HEK293 (cell line): Measurements from ENCODE around the gene ADO.
A peak's percentile ranks its signal among the peaks of the same experiment; 100 is the strongest.

Source experiments
- CTCF ChIA-PET: fragments of 350-600 bp; formaldehyde crosslinking; extraction: SDS; loops from one replicate; lab custom pipeline; 2021; ENCODE audit warnings: antibody characterized with exemption; lab: Yijun Ruan, JAX
- POLR2A ChIA-PET: fragments of 300-600 bp; formaldehyde crosslinking; extraction: SDS; loops from one replicate; lab custom pipeline; 2020; ENCODE audit warnings: antibody characterized with exemption, inconsistent platforms; lab: Yijun Ruan, JAX
- H3K27ac ChIP-seq: fragments of 200-500 bp; sonication (Bioruptor generic); 2 replicates; pipeline ENCODE4 v1.5.1; 2014; ENCODE audit warnings: low read depth, low read length, control low read depth, inconsistent platforms; ENCODE audit errors: extremely low read depth
- H3K36me3 ChIP-seq, 2 experiments: fragments of 200-500 bp in 1 of 2; sonication (Bioruptor generic) in 1 of 2; 1 replicate in 1 of 2; 2 replicates in 1 of 2; pipeline ENCODE4 v1.5.1; 2014 to 2017; ENCODE audit warnings: inconsistent platforms in 2 of 2, low read length in 2 of 2; ENCODE audit not compliant: control insufficient read depth in 2 of 2, insufficient read depth in 1 of 2
- H3K4me1 ChIP-seq: fragments of 200-500 bp; sonication (Bioruptor generic); 2 replicates; pipeline ENCODE4 v1.5.1; 2014; ENCODE audit warnings: mild to moderate bottlenecking, low read length, inconsistent platforms; ENCODE audit not compliant: control insufficient read depth, insufficient read depth
- H3K4me3 ChIP-seq: 2 replicates; pipeline ENCODE4 v1.5.1; 2011; ENCODE audit warnings: low read depth, mild to moderate bottlenecking, control low read depth, low read length, moderate library complexity
- H3K9me3 ChIP-seq: fragments of 200-500 bp; sonication (Bioruptor generic); 2 replicates; pipeline ENCODE4 v1.5.1; 2014; ENCODE audit warnings: low read depth, low read length, inconsistent platforms; ENCODE audit not compliant: control insufficient read depth, insufficient read depth
- EGR2 ChIP-seq: fragments of 450-650 bp; formaldehyde crosslinking; IDR thresholded peaks from 2 replicates; pipeline ENCODE4 v1.5.1; 2016; ENCODE audit warnings: low read depth, missing biosample characterization, missing genetic modification characterization
- GLI2 ChIP-seq: fragments of 450-650 bp; formaldehyde crosslinking; IDR thresholded peaks from 2 replicates; pipeline ENCODE4; 2017; ENCODE audit warnings: missing biosample characterization, missing genetic modification characterization, low read depth, borderline replicate concordance
- MYNN ChIP-seq: fragments of 450-650 bp; formaldehyde crosslinking; IDR thresholded peaks from 2 replicates; pipeline ENCODE4 v1.5.1; 2016; ENCODE audit warnings: missing biosample characterization, missing genetic modification characterization, borderline replicate concordance
- SCRT1 ChIP-seq: fragments of 450-650 bp; formaldehyde crosslinking; IDR thresholded peaks from 2 replicates; pipeline ENCODE4 v1.5.1; 2016; ENCODE audit warnings: missing biosample characterization, missing genetic modification characterization, borderline replicate concordance
- ZBTB17 ChIP-seq: fragments of 450-650 bp; formaldehyde crosslinking; IDR thresholded peaks from 2 replicates; pipeline ENCODE4 v1.5.1; 2016; ENCODE audit warnings: missing biosample characterization, missing genetic modification characterization
- ZFHX2 ChIP-seq: fragments of 450-650 bp; formaldehyde crosslinking; conservative IDR thresholded peaks from 2 replicates; pipeline ENCODE4 v1.5.1; 2016; ENCODE audit warnings: missing biosample characterization, missing genetic modification characterization
- ZNF112 ChIP-seq: fragments of 450-650 bp; formaldehyde crosslinking; IDR thresholded peaks from 2 replicates; pipeline ENCODE4 v1.5.0; 2017; ENCODE audit warnings: missing biosample characterization, missing genetic modification characterization
- ZNF175 ChIP-seq: fragments of 450-650 bp; formaldehyde crosslinking; IDR thresholded peaks from 2 replicates; pipeline ENCODE4 v1.5.1; 2016; ENCODE audit warnings: missing biosample characterization, missing genetic modification characterization
- ZNF518A ChIP-seq: fragments of 450-650 bp; formaldehyde crosslinking; conservative IDR thresholded peaks from 2 replicates; pipeline ENCODE4 v1.5.1; 2016; ENCODE audit warnings: low read depth, missing biosample characterization, missing genetic modification characterization
- ZNF596 ChIP-seq: fragments of 450-650 bp; IDR thresholded peaks from 2 replicates; pipeline ENCODE4 v1.5.0; 2018; ENCODE audit warnings: missing biosample characterization, mild to moderate bottlenecking, missing genetic modification characterization, moderate library complexity
- ZNF664 ChIP-seq: fragments of 450-650 bp; formaldehyde crosslinking; IDR thresholded peaks from 2 replicates; pipeline ENCODE4 v1.5.1; 2016; ENCODE audit warnings: missing biosample characterization, missing genetic modification characterization
- ZNF677 ChIP-seq: fragments of 450-650 bp; IDR thresholded peaks from 2 replicates; pipeline ENCODE4 v1.5.0; 2018; ENCODE audit warnings: missing biosample characterization, mild to moderate bottlenecking, missing genetic modification characterization, moderate library complexity
- ZXDB ChIP-seq: fragments of 450-650 bp; formaldehyde crosslinking; IDR thresholded peaks from 2 replicates; pipeline ENCODE4 v1.5.1; 2016; ENCODE audit warnings: missing biosample characterization, missing genetic modification characterization
- TF ChIP-seq, protein P1 (sequence below): fragments of 450-650 bp; formaldehyde crosslinking; IDR thresholded peaks from 2 replicates; pipeline ENCODE4 v1.5.1; 2016; ENCODE audit warnings: missing biosample characterization, missing genetic modification characterization

ADO gene

DNA sequence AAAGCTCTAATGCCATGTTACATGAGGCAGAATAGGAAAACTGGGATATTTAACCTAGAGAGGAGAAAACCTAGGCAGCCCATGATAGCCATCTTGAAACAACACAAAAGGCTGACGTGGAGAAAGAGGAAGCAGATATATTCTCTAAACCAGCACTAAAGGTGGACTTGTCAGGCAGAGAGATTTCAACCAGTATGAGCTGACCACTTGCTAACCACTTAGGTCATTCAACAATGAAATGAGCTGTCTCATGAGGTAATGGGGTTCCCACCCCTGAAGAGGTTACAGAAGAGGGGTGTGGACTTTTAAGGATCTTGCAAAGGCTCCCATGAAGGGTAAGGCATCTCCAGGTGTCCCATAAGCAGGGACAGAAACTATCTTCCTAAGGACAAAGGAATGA lies 38.5 kb downstream of the ADO start (continued):
- TF ChIP-seq, protein P1, sequence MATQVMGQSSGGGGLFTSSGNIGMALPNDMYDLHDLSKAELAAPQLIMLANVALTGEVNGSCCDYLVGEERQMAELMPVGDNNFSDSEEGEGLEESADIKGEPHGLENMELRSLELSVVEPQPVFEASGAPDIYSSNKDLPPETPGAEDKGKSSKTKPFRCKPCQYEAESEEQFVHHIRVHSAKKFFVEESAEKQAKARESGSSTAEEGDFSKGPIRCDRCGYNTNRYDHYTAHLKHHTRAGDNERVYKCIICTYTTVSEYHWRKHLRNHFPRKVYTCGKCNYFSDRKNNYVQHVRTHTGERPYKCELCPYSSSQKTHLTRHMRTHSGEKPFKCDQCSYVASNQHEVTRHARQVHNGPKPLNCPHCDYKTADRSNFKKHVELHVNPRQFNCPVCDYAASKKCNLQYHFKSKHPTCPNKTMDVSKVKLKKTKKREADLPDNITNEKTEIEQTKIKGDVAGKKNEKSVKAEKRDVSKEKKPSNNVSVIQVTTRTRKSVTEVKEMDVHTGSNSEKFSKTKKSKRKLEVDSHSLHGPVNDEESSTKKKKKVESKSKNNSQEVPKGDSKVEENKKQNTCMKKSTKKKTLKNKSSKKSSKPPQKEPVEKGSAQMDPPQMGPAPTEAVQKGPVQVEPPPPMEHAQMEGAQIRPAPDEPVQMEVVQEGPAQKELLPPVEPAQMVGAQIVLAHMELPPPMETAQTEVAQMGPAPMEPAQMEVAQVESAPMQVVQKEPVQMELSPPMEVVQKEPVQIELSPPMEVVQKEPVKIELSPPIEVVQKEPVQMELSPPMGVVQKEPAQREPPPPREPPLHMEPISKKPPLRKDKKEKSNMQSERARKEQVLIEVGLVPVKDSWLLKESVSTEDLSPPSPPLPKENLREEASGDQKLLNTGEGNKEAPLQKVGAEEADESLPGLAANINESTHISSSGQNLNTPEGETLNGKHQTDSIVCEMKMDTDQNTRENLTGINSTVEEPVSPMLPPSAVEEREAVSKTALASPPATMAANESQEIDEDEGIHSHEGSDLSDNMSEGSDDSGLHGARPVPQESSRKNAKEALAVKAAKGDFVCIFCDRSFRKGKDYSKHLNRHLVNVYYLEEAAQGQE (tag by site-specific recombination): no peak
- TF ChIP-seq ZNF677 (tag by site-specific recombination) (no peak), SCRT1 (tag by site-specific recombination) (no peak), ZNF175 (tag by site-specific recombination) (no peak), ZNF664 (tag by site-specific recombination) (no peak), ZXDB (tag by site-specific recombination) (no peak)
- TF ChIP-seq, all 188 proteins: peak for 0

GRCh38 chr10:62843600-62843999 lies 39.1 kb downstream of the ADO start:
- ChIA-PET POLR2A (no interaction called here), CTCF (interaction anchor here (1.2 kb wide), 1 partner anchor 8 kb away, joined by 3 read pairs; no protein-coding TSS in a partner anchor)
- TF ChIP-seq GLI2 (tag by site-specific recombination) (no peak), ZBTB17 (tag by site-specific recombination) (peak; percentile 97), MYNN (tag by site-specific recombination) (no peak), ZNF518A (tag by site-specific recombination) (no peak), ZNF112 (tag by site-specific recombination) (no peak)

DNA sequence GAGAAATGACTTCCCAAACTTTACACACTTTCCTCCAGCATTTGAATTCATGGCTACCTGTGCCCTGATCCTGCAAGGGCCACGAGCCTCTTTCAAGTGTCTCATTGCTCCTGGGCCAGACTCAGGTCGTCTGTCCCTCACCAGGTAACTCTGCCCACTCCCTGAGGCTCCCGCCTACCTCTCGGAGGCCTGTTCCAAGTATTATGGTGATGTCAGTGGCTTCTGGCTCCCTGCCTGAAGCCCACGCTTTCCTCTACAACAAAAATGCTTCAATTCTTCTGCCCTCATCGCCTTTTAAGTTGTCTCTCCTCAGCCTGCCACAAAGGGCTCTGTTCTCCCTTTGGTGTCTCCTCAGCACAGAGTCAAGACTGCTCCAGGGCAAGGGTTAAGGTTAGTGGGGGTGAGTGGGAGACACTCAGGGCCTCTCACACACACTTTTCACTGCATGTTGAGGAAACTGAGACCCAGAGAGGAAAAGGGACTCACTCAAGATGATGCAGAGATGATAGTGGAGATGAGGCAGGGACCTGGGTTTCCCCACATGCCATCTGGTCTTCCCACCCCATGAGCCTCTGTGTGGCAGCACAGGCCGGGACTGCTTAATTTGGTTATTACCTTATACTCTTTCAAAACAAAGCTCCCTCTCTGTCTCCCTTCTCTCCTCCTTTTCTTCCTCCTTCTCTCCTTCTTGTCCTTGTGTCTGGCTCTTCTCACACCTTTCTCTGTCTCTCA lies 39.9 kb downstream of the ADO start:
- Histone ChIP-seq H3K36me3 (no peaks in the 10 kb centered on the region), H3K9me3 (no peaks in the 10 kb centered on the region)
- CTCF ChIA-PET: interaction anchor here (0.7 to 0.9 kb wide), 2 partner anchors 11 to 73 kb away, joined by 3 to 5 read pairs; no protein-coding TSS in a partner anchor
- TF ChIP-seq ZFHX2 (tag by site-specific recombination) (peak; percentile 82), ZNF596 (tag by site-specific recombination) (no peak), EGR2 (tag by site-specific recombination) (peak; percentile 83)
- TF ChIP-seq, all 188 proteins: peak for 2
- H3K4me1 ChIP-seq: no peaks in the 10 kb centered on the region
- POLR2A ChIA-PET: no interaction called here
- no peak overlapping the region for H3K4me3 ChIP-seq
- no peak overlapping the region for H3K27ac ChIP-seq

More at GRCh38 chr10:62843600-62843999, 39.1 kb downstream of the ADO start:
- Histone ChIP-seq H3K36me3 (no peaks in the 10 kb centered on the region), H3K9me3 (no peaks in the 10 kb centered on the region), H3K4me3 (no peak overlapping the region), H3K4me1 (no peaks in the 10 kb centered on the region), H3K27ac (no peak overlapping the region)
